Measurements from ENCODE around the gene EPHA8. TPM values are rescaled to one million over a fixed set of nuclear protein-coding genes. Genes with fewer than 3 reads are reported as not detected.

EPHA8 gene
- total and polyA plus RNA-seq, 9 of the 15 experiments (the other 6 are each of a cell fraction or from before 2014, with no cell fraction given): not detected

GRCh38 chr1:22576617-22577016, 13.3 kb downstream of the EPHA8 start:
- no peak for ATAC-seq
- no peak for DNase-seq (ENCODE audit: extremely low read depth in 1 of 4, low spot score in 3 of 4)
- no peak for FAIRE-seq
- Histone ChIP-seq H2AFZ (ENCODE audit: low read depth, low read length) (no peak overlapping the region), H3K27ac (ENCODE audit: extremely low read depth, low read depth, low read length) (no peak overlapping the region), H4K20me1 (replicated peaks; ENCODE audit: control insufficient read depth, insufficient read depth, low read length) (peaks cover 8% of the 10 kb centered on the region; the same call in 1 of the 2 replicates), H3K4me3 (no peak overlapping the region), H3K4me2 (ENCODE audit: insufficient read depth, low read length) (no peak overlapping the region), H3K9me1 (ENCODE audit: control insufficient read depth, insufficient read depth, low read length) (no peaks in the 10 kb centered on the region), H3K79me2 (ENCODE audit: control insufficient read depth, insufficient read depth, low read length) (no peaks in the 10 kb centered on the region), H3K27me3 (ENCODE audit: control insufficient read depth in 2 of 2, insufficient read depth in 2 of 2, low read length in 2 of 2) (peaks cover 14 to 59% of the 10 kb centered on the region in 2 experiments; a peak in 4 of 5 replicates), H3K4me1 (replicated peaks in 1 of 2; ENCODE audit: control insufficient read depth in 2 of 2, insufficient read depth in 2 of 2, low read length in 2 of 2) (no peaks in the 10 kb centered on the region; a peak in 1 of 5 replicates), H3K36me3 (ENCODE audit: control insufficient read depth, insufficient read depth, low read length) (no peaks in the 10 kb centered on the region), H3K9ac (ENCODE audit: insufficient read depth in 1 of 2, low read depth in 2 of 2, low read length in 2 of 2) (no peak overlapping the region; a peak in 1 of 4 replicates), H3K9me3 (replicated peaks; ENCODE audit: control insufficient read depth, insufficient read depth, low read depth, low read length) (peaks cover 18% of the 10 kb centered on the region)
- intact Hi-C loops (cut with micrococcal nuclease) (no loop called here), in situ Hi-C loops (cut with MboI) (no loop called here)
- BruUV-seq (replicated peaks): no TSS peak
- POLR2A ChIA-PET: interaction anchor here (2.3 kb wide), 1 partner anchor 8 kb away, joined by 6 read pairs; no protein-coding TSS in a partner anchor
- CTCF ChIA-PET (ENCODE audit: low intra/inter-chr PET ratio): no interaction called here
- WGBS (ENCODE audit: insufficient coverage, low coverage, missing lambda C conversion rate): 34% methylated on average over 24 of the region's 24 CpGs
- TF ChIP-seq ZNF644 (tag; IDR thresholded peaks at IDR 0.05; ENCODE audit: low read depth): no peak
- TF ChIP-seq, protein P1, sequence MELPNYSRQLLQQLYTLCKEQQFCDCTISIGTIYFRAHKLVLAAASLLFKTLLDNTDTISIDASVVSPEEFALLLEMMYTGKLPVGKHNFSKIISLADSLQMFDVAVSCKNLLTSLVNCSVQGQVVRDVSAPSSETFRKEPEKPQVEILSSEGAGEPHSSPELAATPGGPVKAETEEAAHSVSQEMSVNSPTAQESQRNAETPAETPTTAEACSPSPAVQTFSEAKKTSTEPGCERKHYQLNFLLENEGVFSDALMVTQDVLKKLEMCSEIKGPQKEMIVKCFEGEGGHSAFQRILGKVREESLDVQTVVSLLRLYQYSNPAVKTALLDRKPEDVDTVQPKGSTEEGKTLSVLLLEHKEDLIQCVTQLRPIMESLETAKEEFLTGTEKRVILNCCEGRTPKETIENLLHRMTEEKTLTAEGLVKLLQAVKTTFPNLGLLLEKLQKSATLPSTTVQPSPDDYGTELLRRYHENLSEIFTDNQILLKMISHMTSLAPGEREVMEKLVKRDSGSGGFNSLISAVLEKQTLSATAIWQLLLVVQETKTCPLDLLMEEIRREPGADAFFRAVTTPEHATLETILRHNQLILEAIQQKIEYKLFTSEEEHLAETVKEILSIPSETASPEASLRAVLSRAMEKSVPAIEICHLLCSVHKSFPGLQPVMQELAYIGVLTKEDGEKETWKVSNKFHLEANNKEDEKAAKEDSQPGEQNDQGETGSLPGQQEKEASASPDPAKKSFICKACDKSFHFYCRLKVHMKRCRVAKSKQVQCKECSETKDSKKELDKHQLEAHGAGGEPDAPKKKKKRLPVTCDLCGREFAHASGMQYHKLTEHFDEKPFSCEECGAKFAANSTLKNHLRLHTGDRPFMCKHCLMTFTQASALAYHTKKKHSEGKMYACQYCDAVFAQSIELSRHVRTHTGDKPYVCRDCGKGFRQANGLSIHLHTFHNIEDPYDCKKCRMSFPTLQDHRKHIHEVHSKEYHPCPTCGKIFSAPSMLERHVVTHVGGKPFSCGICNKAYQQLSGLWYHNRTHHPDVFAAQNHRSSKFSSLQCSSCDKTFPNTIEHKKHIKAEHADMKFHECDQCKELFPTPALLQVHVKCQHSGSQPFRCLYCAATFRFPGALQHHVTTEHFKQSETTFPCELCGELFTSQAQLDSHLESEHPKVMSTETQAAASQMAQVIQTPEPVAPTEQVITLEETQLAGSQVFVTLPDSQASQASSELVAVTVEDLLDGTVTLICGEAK (IDR thresholded peaks at IDR 0.05): no peak
- TF ChIP-seq, protein P1 (CRISPR knock-in tag; IDR thresholded peaks at IDR 0.05): no peak
- no peak for TF ChIP-seq ZNF280A (IDR thresholded peaks at IDR 0.05; ENCODE audit: low read depth, partially characterized antibody)

All from K562 (cell line).